Measurements from ENCODE around the gene GPS1. TPM values are rescaled to one million over a fixed set of nuclear protein-coding genes. Genes with fewer than 3 reads are reported as not detected.

The GPS1 gene
- polyA plus RNA-seq, 1 of the 3 experiments (the other 2 are of a cell fraction), result 264 TPM

- no peak overlapping the region for H3K4me3 ChIP-seq (ENCODE audit: low read depth in 2 of 2, low read length in 1 of 2)
These were observed 44.5 kb upstream of the GPS1 start for GRCh38 chr17:82007228-82007494.

DNA sequence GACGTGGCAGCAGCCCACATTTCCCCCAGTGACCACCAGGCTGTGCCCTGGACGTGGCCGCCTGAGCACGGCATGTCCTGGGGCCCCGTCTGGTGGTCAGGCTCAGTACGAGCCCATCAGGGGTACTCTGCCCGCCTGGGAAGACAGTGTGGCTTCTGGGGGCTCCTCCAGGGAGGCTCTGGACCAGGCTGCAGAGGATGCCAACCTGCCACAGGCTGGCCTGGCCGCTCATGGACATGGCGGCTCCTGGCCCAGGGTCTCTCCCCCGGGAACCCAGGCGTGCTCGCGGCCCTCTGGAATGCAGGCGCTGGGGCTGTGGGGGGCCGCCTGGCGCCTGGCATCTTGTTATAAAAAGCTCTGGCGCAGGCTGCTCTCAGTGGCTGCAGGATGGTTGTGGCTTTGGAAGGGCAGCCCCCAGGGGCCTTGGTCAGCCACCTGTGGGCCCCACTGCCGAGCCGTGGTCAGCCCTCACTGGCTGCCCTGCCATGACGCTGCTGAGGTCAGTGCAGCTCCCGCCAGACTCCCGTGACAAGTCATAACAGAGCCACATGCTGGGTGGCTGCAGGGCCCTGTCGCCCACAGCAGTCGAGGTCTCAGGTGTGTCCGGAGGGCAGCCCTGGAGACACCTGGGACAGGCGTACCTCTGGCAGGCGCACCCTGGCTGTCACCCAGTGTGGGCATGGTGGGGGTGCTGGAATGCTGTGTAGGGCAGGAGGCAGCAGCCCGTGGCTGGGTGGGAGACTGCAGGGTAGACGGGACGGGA lies 44.0 kb upstream of the GPS1 start:
- no peaks in the 10 kb centered on the region for H3K9me2 ChIP-seq
- peaks cover 19 to 41% of the 10 kb centered on the region in 2 experiments; a peak in 3 of 4 replicates for H3K4me1 ChIP-seq (ENCODE audit: control insufficient read depth in 1 of 2, insufficient read depth in 2 of 2, low read depth in 1 of 2, low read length in 1 of 2)
- ChIA-PET CTCF (interaction anchor here (0.6 to 35.7 kb wide), 5 partner anchors 14 to 229 kb away, joined by 3 to 1216 read pairs (median 4); partner anchors contain the start of genes CENPX, LRRC45 and NOTUM), POLR2A (no interaction called here)
- 97% methylated on average over 15 of the region's 30 CpGs for WGBS (ENCODE audit: low lambda C conversion rate)
- TF ChIP-seq IRF3 (IDR thresholded peaks at IDR 0.05; ENCODE audit: low read depth, low read length), result no peak
- TF ChIP-seq MEF2A (IDR thresholded peaks at IDR 0.05; ENCODE audit: borderline replicate concordance, low read depth), result no peak
- TF ChIP-seq, protein P1, sequence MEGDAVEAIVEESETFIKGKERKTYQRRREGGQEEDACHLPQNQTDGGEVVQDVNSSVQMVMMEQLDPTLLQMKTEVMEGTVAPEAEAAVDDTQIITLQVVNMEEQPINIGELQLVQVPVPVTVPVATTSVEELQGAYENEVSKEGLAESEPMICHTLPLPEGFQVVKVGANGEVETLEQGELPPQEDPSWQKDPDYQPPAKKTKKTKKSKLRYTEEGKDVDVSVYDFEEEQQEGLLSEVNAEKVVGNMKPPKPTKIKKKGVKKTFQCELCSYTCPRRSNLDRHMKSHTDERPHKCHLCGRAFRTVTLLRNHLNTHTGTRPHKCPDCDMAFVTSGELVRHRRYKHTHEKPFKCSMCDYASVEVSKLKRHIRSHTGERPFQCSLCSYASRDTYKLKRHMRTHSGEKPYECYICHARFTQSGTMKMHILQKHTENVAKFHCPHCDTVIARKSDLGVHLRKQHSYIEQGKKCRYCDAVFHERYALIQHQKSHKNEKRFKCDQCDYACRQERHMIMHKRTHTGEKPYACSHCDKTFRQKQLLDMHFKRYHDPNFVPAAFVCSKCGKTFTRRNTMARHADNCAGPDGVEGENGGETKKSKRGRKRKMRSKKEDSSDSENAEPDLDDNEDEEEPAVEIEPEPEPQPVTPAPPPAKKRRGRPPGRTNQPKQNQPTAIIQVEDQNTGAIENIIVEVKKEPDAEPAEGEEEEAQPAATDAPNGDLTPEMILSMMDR (IDR thresholded peaks at IDR 0.05), result peak; percentile 23; the same call in 1 of the 2 replicates
- H3K4me2 ChIP-seq, result peak overlapping the region; percentile 60; the same call in 1 of the 2 replicates
- H3K36me3 ChIP-seq (replicated peaks in 1 of 2; ENCODE audit: control insufficient read depth in 1 of 2, insufficient read depth in 2 of 2, low read length in 1 of 2), result no peaks in the 10 kb centered on the region
- peaks cover 6% of the 10 kb centered on the region; the same call in 1 of the 2 replicates for H3K79me2 ChIP-seq (ENCODE audit: insufficient read depth)
- peak overlapping the region in 1 of 2 experiments; percentile 63; a peak in 2 of 4 replicates for H3K27ac ChIP-seq (ENCODE audit: low read depth in 2 of 2, low read length in 1 of 2)
- H3K9ac ChIP-seq, result peak overlapping the region; percentile 69; the same call in 1 of the 2 replicates
- no peaks in the 10 kb centered on the region for H4K20me1 ChIP-seq (ENCODE audit: insufficient read depth)
- DNase-seq, result no peak
- no peaks in the 10 kb centered on the region for H3K27me3 ChIP-seq (ENCODE audit: insufficient read depth)
- H2AFZ ChIP-seq (ENCODE audit: low read depth), result no peak overlapping the region
- no peaks in the 10 kb centered on the region for H3K9me3 ChIP-seq
- H3F3A ChIP-seq (replicated peaks; ENCODE audit: insufficient read depth), result peaks cover 19% of the 10 kb centered on the region
- H3K4me3 ChIP-seq (ENCODE audit: low read depth in 2 of 2, low read length in 1 of 2), result no peak overlapping the region

More at GRCh38 chr17:82007228-82007494, 44.5 kb upstream of the GPS1 start:
- H3K79me2 ChIP-seq (ENCODE audit: insufficient read depth), result peaks cover 11% of the 10 kb centered on the region; the same call in 1 of the 2 replicates
- H3K9me3 ChIP-seq, result no peaks in the 10 kb centered on the region
- no peak overlapping the region for H2AFZ ChIP-seq (ENCODE audit: low read depth)
- POLR2A ChIA-PET, result no interaction called here
- no peaks in the 10 kb centered on the region for H3K27me3 ChIP-seq (ENCODE audit: insufficient read depth)
- no peak for DNase-seq
- WGBS (ENCODE audit: low lambda C conversion rate), result 85% methylated on average over 5 of the region's 6 CpGs
- H3K9ac ChIP-seq, result peak overlapping the region; percentile 69
- H4K20me1 ChIP-seq (ENCODE audit: insufficient read depth), result no peaks in the 10 kb centered on the region
- H3K4me1 ChIP-seq (ENCODE audit: control insufficient read depth in 1 of 2, insufficient read depth in 2 of 2, low read depth in 1 of 2, low read length in 1 of 2), result peaks cover 16 to 44% of the 10 kb centered on the region in 2 experiments; a peak in 3 of 4 replicates
- H3F3A ChIP-seq (replicated peaks; ENCODE audit: insufficient read depth), result peaks cover 24% of the 10 kb centered on the region
- CTCF ChIA-PET, result interaction anchor here (0.7 to 35.7 kb wide), 4 partner anchors 14 to 1086 kb away, joined by 3 to 1216 read pairs (median 3); partner anchors contain the start of gene NOTUM
- H3K27ac ChIP-seq (ENCODE audit: low read depth in 2 of 2, low read length in 1 of 2), result peak overlapping the region in 1 of 2 experiments; percentile 63; a peak in 2 of 4 replicates
- H3K36me3 ChIP-seq (replicated peaks in 1 of 2; ENCODE audit: control insufficient read depth in 1 of 2, insufficient read depth in 2 of 2, low read length in 1 of 2), result no peaks in the 10 kb centered on the region
- H3K9me2 ChIP-seq, result no peaks in the 10 kb centered on the region
- TF ChIP-seq NRF1 (IDR thresholded peaks at IDR 0.05; ENCODE audit: low read depth, low read length), result no peak
- no peak for TF ChIP-seq EP300 (IDR thresholded peaks at IDR 0.05; ENCODE audit: borderline replicate concordance in 1 of 2, low read depth in 1 of 2, low read length in 1 of 2)
- TF ChIP-seq EZH2phosphoT487 (IDR thresholded peaks at IDR 0.05; ENCODE audit: borderline replicate concordance, low read depth), result no peak
- TF ChIP-seq RAD21 (IDR thresholded peaks at IDR 0.05; ENCODE audit: low read length), result no peak
- TF ChIP-seq YY1 (IDR thresholded peaks at IDR 0.05; ENCODE audit: low read depth), result no peak
- no peak for TF ChIP-seq MEF2A (IDR thresholded peaks at IDR 0.05; ENCODE audit: borderline replicate concordance, low read depth)
- TF ChIP-seq GATA2 (CRISPR knock-in tag; IDR thresholded peaks at IDR 0.05), result no peak
- TF ChIP-seq IRF3 (IDR thresholded peaks at IDR 0.05; ENCODE audit: low read depth, low read length), result no peak
- TF ChIP-seq, protein P2, sequence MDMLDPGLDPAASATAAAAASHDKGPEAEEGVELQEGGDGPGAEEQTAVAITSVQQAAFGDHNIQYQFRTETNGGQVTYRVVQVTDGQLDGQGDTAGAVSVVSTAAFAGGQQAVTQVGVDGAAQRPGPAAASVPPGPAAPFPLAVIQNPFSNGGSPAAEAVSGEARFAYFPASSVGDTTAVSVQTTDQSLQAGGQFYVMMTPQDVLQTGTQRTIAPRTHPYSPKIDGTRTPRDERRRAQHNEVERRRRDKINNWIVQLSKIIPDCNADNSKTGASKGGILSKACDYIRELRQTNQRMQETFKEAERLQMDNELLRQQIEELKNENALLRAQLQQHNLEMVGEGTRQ (IDR thresholded peaks at IDR 0.05; ENCODE audit: borderline replicate concordance, low read depth, low read length), result no peak
- TF ChIP-seq RXRA (IDR thresholded peaks at IDR 0.05; ENCODE audit: borderline replicate concordance, low read depth), result no peak
- TF ChIP-seq MXI1 (IDR thresholded peaks at IDR 0.05; ENCODE audit: low read depth, low read length), result no peak
- no peak for TF ChIP-seq MAX (IDR thresholded peaks at IDR 0.05; ENCODE audit: low read depth)
- no peak for TF ChIP-seq JUND (IDR thresholded peaks at IDR 0.05)
- peak overlapping the region; percentile 60; the same call in 1 of the 2 replicates for H3K4me2 ChIP-seq

All from SK-N-SH (cell line).